Upper lobe of left lung (tissue), 6 donors: ENCODE measurements around the gene SERPINB10. TPM values are rescaled to one million over a fixed set of nuclear protein-coding genes. Genes with fewer than 3 reads are reported as not detected.

Source experiments
- ATAC-seq, 2 donors: fragments of 200-7000 bp; cut with Tn5 transposase; one replicate each; pipeline ENCODE4 v1.9.1; 2022; ENCODE audit warnings: mild to moderate bottlenecking in 2 of 2, moderate library complexity in 2 of 2; ENCODE audit not compliant: low FRiP score in 2 of 2
- DNase-seq, 2 donors: peaks; one replicate each; pipeline ENCODE4 v3.0.0-alpha.2; 2019 to 2020
- H3K27ac ChIP-seq, 4 donors: fragments of 200-600 bp; sonication (generic); one replicate each; pipeline ENCODE4 v1.5.1; 2016 to 2019
- H3K27me3 ChIP-seq, 4 donors: fragments of 200-600 bp; sonication (generic); one replicate each; pipeline ENCODE4 v1.5.1; 2017 to 2019
- H3K36me3 ChIP-seq, 4 donors: fragments of 200-600 bp; sonication (generic); one replicate each; pipeline ENCODE4 v1.5.1; 2016 to 2019
- H3K4me1 ChIP-seq, 4 donors: fragments of 200-600 bp; sonication (generic); one replicate each; pipeline ENCODE4 v1.5.1; 2018 to 2019
- H3K4me3 ChIP-seq, 4 donors: fragments of 200-600 bp; sonication (generic); one replicate each; pipeline ENCODE4 v1.5.1; 2017 to 2019; ENCODE audit warnings: mild to moderate bottlenecking in 2 of 4, moderate library complexity in 1 of 4
- H3K9me3 ChIP-seq, 4 donors: fragments of 200-600 bp; sonication (generic); one replicate each; pipeline ENCODE4 v1.5.1; 2018 to 2019
- EP300 ChIP-seq, 4 donors: sonication (generic); formaldehyde crosslinking; IDR thresholded peaks; one replicate each; pipeline ENCODE4 v1.5.1; 2017; ENCODE audit warnings: antibody characterized with exemption in 4 of 4, control low read depth in 2 of 4
- POLR2A ChIP-seq, 4 donors: fragments of 450-650 bp; IDR thresholded peaks; one replicate each; pipeline ENCODE4 v1.5.1; 2016 to 2017; ENCODE audit warnings: antibody characterized with exemption in 4 of 4, mild to moderate bottlenecking in 2 of 4
- POLR2AphosphoS5 ChIP-seq, 2 donors: sonication (generic); formaldehyde crosslinking; IDR thresholded peaks; one replicate each; pipeline ENCODE4 v1.5.1; 2017; ENCODE audit warnings: antibody characterized with exemption in 2 of 2
- WGBS, 2 donors: methylation state at CpG; one replicate each; pipeline ENCODE4 v1.1.5; 2017 to 2018; 5-methylcytosine and 5-hydroxymethylcytosine counted together
- total RNA-seq, 6 donors: library from RNA; depleted of rRNA in 4 of 6; stranded (reverse); fragments of >200 nt in 4 of 6; gene quantifications; one replicate each; pipeline versions ENCODE4 v1.1.0 to v1.2.1, GENCODE V29; 2016 to 2021
- TF ChIP-seq, protein P1 (sequence below), 6 experiments: fragments of 450-650 bp in 4 of 6; fragments of 200-600 bp in 2 of 6; sonication (generic) in 2 of 6; IDR thresholded peaks; one replicate each; pipeline ENCODE4 v1.5.1; 2016 to 2019; ENCODE audit warnings: antibody characterized with exemption in 6 of 6
- donor health status: DM: no; HTN: no; CAD: no; lungs with moderate emphysema.
- donor health status: DM: no; HTN: yes; CAD: no; lungs with severe emphysema.

The SERPINB10 gene
- total RNA-seq, 6 donors from 2014 or later = 0.11 to 0.30 TPM; not detected in 4

DNA sequence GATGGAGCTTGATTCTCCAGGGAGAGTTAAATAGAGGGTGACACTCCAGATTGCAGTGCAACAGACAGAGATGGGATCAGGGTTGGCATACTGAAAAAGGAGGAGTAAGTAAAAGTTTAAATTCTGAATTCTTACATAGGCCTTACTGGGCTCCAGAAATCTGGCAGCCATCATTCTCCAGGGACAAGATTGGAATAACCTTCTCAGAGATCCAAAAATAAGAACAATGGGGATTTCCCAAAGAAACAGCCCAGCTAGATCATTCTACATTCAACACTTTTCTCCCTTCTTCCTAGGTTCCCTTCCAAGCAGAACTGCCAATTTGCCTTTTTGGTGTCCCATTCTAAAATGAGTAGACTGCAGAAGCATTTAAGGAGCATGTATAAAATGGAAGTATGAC, 35.2 kb upstream of the SERPINB10 start:
- Histone ChIP-seq H3K27ac (no peak overlapping the region), H3K27me3 (no peaks in the 10 kb centered on the region), H3K4me1 (no peaks in the 10 kb centered on the region), H3K4me3 (no peak overlapping the region), H3K36me3 (no peaks in the 10 kb centered on the region), H3K9me3 (no peaks in the 10 kb centered on the region)
- TF ChIP-seq POLR2AphosphoS5 (IDR thresholded peaks at IDR 0.05) (no peak), EP300 (IDR thresholded peaks at IDR 0.05) (no peak), POLR2A (IDR thresholded peaks at IDR 0.05) (no peak)
- TF ChIP-seq, protein P1, sequence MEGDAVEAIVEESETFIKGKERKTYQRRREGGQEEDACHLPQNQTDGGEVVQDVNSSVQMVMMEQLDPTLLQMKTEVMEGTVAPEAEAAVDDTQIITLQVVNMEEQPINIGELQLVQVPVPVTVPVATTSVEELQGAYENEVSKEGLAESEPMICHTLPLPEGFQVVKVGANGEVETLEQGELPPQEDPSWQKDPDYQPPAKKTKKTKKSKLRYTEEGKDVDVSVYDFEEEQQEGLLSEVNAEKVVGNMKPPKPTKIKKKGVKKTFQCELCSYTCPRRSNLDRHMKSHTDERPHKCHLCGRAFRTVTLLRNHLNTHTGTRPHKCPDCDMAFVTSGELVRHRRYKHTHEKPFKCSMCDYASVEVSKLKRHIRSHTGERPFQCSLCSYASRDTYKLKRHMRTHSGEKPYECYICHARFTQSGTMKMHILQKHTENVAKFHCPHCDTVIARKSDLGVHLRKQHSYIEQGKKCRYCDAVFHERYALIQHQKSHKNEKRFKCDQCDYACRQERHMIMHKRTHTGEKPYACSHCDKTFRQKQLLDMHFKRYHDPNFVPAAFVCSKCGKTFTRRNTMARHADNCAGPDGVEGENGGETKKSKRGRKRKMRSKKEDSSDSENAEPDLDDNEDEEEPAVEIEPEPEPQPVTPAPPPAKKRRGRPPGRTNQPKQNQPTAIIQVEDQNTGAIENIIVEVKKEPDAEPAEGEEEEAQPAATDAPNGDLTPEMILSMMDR (IDR thresholded peaks at IDR 0.05) = no peak
- no peak for DNase-seq
- no peak for ATAC-seq

DNA sequence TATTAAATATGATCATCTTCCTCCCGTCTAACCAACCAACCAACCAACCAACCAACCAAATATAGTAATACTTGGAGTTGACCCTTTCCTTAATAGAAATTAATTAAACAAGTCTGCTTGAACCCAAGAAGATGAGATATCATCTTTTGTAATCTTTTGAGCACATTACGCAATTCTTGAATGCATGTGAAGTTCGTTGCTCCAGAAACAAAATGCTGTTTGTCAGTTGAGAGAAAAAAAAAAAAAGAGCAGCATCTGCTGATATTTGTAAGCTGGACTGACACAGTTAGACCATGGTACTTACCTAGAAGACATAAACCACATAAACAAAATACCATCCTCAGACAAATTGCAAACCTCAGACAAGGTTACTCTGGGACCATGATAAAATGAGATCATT, 29.4 kb upstream of the SERPINB10 start:
- H3K4me1 ChIP-seq = peaks cover 0 to 5% (median 0%) of the 10 kb centered on the region in 4 donors
- DNase-seq (no peak), ATAC-seq (peak in 1 of 2 donors; percentile 35)
- H3K27ac ChIP-seq = no peak overlapping the region
- no peaks in the 10 kb centered on the region for H3K27me3 ChIP-seq
- TF ChIP-seq, protein P1 (IDR thresholded peaks at IDR 0.05) = no peak
- TF ChIP-seq EP300 (IDR thresholded peaks at IDR 0.05) (no peak), POLR2AphosphoS5 (IDR thresholded peaks at IDR 0.05) (no peak), POLR2A (IDR thresholded peaks at IDR 0.05) (no peak)
- WGBS, 2 donors = 52 to 62% methylated on average over 3 of the region's 3 CpGs
- no peaks in the 10 kb centered on the region for H3K9me3 ChIP-seq
- no peaks in the 10 kb centered on the region for H3K36me3 ChIP-seq
- no peak overlapping the region for H3K4me3 ChIP-seq

DNA sequence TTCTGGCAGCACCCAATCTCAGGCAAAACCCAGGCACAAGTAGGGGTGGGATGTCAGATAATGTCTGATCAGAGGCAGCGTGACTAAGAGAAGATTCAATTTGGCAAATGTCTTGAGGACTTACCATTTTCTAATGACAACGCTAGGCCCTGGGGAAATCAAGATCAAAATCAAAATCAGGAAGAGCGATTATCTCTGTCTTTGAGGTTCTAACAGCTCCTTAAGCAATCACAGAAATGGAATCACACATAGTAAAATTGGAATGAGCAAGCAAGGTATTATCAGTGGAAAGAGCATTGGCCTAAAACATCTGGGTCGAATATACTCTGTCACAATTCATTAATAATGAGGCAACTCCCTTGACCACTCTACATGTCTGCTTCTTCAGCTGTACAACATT, 28.8 kb upstream of the SERPINB10 start:
- no peaks in the 10 kb centered on the region for H3K36me3 ChIP-seq
- H3K4me3 ChIP-seq = no peak overlapping the region
- H3K27ac ChIP-seq = no peak overlapping the region
- H3K27me3 ChIP-seq = no peaks in the 10 kb centered on the region
- peaks cover 0 to 5% (median 0%) of the 10 kb centered on the region in 4 donors for H3K4me1 ChIP-seq
- H3K9me3 ChIP-seq = no peaks in the 10 kb centered on the region
- TF ChIP-seq, protein P1 (IDR thresholded peaks at IDR 0.05) = no peak
- TF ChIP-seq POLR2A (IDR thresholded peaks at IDR 0.05) (no peak), POLR2AphosphoS5 (IDR thresholded peaks at IDR 0.05) (no peak), EP300 (IDR thresholded peaks at IDR 0.05) (no peak)
- ATAC-seq = peak in 1 of 2 donors; percentile 67
- no peak for DNase-seq
- 77 to 85% methylated on average over 4 of the region's 4 CpGs for WGBS, 2 donors

DNA sequence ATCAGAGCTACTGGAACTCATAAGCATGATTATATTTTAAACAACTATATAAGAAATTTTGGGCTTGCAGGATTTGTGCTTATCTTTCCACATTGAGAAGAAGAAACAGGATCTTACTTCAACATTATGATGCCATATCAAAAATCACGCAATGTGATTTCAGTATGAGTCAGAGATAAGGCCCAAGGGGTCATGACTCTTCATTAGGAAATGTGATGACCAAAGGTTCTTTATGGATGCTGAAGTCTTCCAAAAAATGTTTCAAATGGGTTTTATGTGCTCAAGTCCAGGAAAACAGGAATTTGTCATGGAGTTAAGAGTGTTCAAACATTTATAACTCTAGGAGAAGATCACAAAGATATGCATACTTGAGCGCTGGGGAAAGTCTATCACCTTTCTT, 28.0 kb upstream of the SERPINB10 start:
- no peaks in the 10 kb centered on the region for H3K27me3 ChIP-seq
- no peaks in the 10 kb centered on the region for H3K36me3 ChIP-seq
- TF ChIP-seq POLR2A (IDR thresholded peaks at IDR 0.05) (no peak), POLR2AphosphoS5 (IDR thresholded peaks at IDR 0.05) (peak in 1 of 2 donors; percentile 22)
- peaks cover 0 to 5% (median 0%) of the 10 kb centered on the region in 4 donors for H3K4me1 ChIP-seq
- no peaks in the 10 kb centered on the region for H3K9me3 ChIP-seq
- no peak overlapping the region for H3K27ac ChIP-seq
- DNase-seq (no peak), ATAC-seq (peak in 1 of 2 donors; percentile 34)
- no peak overlapping the region for H3K4me3 ChIP-seq
- WGBS, 2 donors = 65 to 72% methylated on average over 2 of the region's 2 CpGs

DNA sequence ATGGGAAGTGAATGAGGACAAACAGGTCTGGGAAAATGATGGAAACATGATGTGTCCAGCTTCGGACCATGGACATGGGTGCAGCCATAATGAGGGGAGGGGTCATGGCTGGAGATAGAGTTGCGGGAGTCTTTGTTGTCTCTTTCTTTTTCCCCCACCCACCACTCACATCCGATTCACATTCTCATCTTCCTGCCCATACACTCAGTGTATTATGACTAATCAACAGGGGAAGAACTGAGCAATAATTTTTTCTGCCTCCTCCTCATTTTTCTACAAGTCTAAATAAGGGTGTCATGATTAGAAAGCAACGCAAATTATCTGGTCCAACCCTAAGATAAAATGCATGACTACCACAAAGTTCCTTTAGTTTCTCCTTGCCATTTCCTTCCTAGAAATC, 25.9 kb upstream of the SERPINB10 start:
- DNase-seq (no peak), ATAC-seq (no peak)
- Histone ChIP-seq H3K27ac (no peak overlapping the region), H3K4me1 (peaks cover 0 to 5% (median 0%) of the 10 kb centered on the region in 4 donors), H3K27me3 (no peaks in the 10 kb centered on the region), H3K9me3 (no peaks in the 10 kb centered on the region), H3K4me3 (no peak overlapping the region), H3K36me3 (no peaks in the 10 kb centered on the region)
- no peak for TF ChIP-seq POLR2A (IDR thresholded peaks at IDR 0.05)
- TF ChIP-seq, protein P1 (IDR thresholded peaks at IDR 0.05) = no peak
- TF ChIP-seq EP300 (IDR thresholded peaks at IDR 0.05) = no peak
- TF ChIP-seq POLR2AphosphoS5 (IDR thresholded peaks at IDR 0.05) = no peak
- WGBS, 2 donors = 84 to 89% methylated on average over 4 of the region's 4 CpGs
